Bronchial smooth muscle cell (primary cell): ENCODE data around the gene CLRN3. TPM values are rescaled to one million over a fixed set of nuclear protein-coding genes. Genes with fewer than 3 reads are reported as not detected.

Source experiments
- total RNA-seq: library from RNA; depleted of rRNA; stranded (reverse); fragments of >200 nt; gene quantifications from 2 replicates; pipeline ENCODE4 v1.2.1, GENCODE V29; 2014

The CLRN3 gene, protein sequence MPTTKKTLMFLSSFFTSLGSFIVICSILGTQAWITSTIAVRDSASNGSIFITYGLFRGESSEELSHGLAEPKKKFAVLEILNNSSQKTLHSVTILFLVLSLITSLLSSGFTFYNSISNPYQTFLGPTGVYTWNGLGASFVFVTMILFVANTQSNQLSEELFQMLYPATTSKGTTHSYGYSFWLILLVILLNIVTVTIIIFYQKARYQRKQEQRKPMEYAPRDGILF
- not detected in 2 replicates for total RNA-seq

DNA sequence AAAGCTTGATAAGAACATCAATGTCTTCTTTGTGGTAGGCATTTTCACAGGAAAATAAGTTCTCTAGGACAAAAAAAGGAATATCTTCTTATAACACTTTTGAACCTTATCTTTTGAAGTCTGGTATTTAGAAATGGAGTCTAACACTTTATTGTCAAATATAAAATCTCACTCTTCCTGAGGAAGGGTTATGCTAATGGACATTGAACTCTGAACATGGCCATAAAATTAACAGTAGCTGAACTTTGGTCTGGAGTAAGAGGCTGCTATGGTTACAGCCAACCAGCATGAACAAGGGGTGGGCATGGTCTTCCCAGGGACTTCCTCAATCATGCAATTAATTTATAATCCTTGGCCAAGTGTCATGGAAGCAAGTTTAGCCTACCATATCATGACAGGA is at the start of gene CLRN3:
Gene CLRN3, minus strand, starts transcription at position 199 of the 400 bp plus-strand sequence. Its CDS starts 157 bp downstream, at position 42.

DNA sequence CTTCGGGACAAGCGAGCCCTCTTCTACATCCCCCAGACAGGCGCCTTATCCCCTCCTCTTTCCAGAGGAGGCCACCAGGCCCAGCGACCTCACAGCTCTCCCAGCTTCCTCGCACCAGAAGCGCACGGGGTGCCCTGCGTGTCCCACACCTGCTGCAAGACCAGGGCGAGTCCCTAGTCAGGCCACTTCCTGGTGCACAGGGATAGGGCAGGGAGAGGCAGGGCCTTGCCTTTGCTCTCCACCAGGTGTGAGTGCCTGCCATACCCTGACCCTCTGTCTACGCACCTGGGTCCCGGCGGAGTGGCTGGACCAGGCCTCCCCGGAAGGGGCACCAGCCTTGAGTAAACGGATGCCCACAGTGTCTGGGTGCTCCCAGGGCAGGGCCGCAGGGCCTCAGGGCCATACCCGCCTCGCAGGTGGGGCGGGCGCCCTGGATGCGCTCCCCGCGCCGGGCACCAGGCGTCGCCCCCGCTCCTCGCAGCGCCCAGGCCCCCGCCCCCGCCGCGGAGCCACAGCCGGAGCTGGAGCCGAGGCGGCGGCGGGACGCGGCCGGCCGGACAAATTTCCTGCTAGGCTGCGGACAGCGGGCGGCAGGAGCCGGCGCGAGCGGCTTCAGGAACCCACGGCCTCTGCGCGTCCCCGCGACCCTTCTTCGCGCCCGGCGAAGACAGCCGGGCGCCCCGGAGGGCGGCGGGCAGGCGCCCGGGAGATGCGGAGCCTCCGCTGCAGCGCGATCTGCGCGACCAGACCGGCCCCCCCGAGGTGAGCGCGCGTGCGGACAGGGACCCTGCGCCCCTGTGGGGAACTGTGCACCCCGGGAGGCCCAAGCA is 14.0 kb upstream of the CLRN3 start, which contains the start of gene PTPRE:
Gene PTPRE, plus strand, starts transcription at position 556 of the 830 bp plus-strand sequence. CDS start 133,779 bp downstream, outside the sequence.

Other genes starting within 250 kb of the CLRN3 start
- not detected in 2 replicates for gene FOXI2, start 155.8 kb downstream of the CLRN3 start, total RNA-seq
- gene PTPRE, start 14.2 kb upstream of the CLRN3 start, total RNA-seq: 0.52 and 0.79 TPM in 2 replicates
- 0.60 and 1.7 TPM in 2 replicates for gene MKI67, start 233.5 kb upstream of the CLRN3 start, total RNA-seq